Measurements from ENCODE around the gene IFI30. TPM values are rescaled to one million over a fixed set of nuclear protein-coding genes. Genes with fewer than 3 reads are reported as not detected.
A peak's percentile ranks its signal among the peaks of the same experiment; 100 is the strongest.

Gene IFI30
- polyA plus RNA-seq, 4 donors, result 5.6 to 18.0 (median 12.1) TPM

DNA sequence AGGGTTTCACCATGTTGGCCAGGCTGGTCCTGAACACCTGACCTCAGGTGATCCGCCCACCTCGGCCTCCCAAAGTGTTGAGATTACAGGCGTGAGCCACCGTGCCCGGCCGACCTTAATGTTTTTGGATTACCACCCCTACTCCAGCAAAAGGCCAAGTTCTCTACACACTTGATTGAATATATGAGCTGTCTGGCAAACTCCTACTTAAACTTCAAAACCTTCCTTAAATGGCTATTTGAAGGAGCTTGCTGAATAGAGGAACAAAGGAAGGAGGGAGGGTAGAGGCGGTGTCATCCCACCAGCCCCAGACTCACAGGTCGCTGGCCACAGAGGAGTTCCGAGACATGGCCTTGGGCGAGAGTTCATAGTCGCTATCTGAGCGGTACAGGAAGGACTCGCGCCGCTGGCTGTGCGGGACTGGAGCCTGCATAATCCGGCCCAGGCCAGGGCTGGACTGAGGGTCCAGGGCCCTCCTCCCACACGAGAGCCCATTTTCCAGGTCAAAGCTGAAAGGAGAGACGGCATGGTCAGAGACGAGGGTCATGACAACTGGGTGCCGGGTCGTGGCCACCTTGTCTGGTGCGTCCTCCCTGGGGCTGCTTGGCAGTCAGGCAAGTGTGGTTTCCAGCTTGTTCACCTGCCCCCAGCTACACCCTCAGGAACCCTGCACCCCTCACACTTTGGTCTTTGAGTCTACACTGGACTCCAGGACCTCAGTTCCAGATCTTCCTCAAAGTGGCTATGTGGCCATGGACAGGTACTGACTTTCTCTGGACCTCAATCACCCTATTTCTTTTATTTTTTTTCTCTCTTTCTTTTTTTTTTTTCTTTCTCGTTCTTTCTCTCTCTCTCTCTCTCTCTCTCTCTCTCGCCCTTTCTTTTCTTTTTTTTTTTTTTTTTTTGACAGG, 48.5 kb downstream of the IFI30 start:
- no peak for DNase-seq (ENCODE audit: low read depth in 4 of 4, low spot score in 3 of 4)

DNA sequence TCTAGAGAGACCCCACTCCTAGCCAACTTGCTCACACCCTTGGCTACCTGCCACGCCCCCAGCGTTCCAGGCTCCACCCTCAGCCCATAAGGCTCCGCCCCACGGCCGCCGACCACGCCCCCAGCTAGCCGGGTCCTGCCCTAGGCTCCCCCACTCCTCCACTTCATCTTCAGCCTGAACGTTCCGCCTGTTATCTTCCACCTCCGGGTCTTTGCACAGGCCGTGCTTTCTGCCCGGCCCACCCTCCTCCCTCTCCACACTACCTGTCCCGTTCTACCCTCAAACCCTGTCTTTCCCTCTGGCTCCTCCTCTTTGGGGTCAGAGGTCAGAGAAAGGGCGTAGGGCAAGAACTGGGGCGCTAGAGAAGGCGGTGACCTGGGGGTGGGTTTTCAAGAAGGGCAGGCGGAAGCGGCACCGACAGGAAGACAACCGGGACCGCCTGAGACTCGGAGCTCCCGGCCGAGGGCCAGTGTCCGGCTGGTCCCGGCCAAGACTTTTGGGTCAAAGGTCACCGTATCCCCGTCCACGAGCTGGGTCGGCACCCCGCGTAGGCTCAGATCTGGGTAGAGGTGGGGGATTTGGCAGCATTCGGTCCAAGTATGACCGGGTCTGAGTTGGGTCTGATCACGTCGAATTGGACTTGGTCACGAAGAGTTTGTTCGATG, 50.4 kb downstream of the IFI30 start:
- no peak for DNase-seq (ENCODE audit: low read depth in 4 of 4, low spot score in 3 of 4)

DNA sequence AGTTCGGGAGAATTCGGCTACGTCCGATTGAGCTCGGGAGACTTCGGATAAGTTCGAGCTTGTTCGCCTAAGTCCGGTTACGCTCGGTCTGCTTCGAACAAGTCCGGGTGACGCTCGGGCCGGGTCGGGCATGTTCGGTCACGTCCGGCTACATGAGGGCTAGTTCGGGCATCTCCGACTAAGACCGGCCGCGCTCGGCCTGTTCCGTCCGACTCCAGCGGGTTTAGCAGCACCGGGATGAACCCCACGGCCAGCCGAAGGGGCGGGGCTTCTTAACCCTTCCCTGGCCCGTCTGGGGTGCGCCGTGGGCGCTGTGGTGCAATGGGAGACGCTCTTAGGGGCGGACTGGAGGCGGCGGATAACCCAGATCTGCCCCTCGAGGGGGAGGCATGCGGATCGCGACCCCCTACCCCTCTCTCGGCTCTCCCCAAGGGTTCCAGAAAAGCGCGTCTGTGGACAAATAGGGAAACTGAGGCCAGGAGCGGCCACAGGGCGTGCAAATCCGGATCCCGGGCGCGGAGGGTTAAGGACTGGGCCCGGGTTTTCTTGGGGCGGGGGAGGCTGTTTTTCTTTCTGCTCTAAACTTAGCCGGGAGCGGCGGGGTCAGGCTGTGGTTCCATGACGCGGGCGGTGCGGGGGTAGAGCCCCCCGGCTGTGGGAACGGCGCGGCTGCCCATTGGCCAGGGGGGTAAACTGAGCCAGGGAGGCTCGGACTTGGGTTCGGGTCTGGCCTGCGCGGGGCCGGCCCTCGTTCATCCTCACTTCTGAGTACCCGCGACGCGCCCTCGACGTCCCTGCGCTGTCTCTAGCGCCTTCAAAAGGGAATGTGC, 51.1 kb downstream of the IFI30 start:
- peak; percentile 89 to 93 (median 92) for DNase-seq (ENCODE audit: low read depth in 4 of 4, low spot score in 3 of 4)

DNA sequence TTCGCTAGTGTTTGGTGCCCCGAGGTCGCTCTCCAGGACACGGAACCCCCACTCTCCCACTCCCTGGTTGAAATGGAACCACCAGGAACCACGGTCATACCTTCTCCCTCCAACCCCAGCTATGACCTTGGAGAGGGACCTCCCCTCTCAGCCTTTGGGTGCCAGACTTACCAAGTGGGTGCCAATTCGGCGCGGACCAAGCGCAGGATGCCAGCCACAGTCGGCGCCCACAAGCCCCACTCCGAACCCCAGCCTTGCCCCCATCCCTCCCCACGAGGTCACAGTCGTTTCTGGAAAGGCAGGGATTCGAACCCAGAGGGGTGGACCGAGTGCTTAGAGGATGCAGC, 51.7 kb downstream of the IFI30 start:
- no peak for DNase-seq (ENCODE audit: low read depth in 4 of 4, low spot score in 3 of 4)

DNA sequence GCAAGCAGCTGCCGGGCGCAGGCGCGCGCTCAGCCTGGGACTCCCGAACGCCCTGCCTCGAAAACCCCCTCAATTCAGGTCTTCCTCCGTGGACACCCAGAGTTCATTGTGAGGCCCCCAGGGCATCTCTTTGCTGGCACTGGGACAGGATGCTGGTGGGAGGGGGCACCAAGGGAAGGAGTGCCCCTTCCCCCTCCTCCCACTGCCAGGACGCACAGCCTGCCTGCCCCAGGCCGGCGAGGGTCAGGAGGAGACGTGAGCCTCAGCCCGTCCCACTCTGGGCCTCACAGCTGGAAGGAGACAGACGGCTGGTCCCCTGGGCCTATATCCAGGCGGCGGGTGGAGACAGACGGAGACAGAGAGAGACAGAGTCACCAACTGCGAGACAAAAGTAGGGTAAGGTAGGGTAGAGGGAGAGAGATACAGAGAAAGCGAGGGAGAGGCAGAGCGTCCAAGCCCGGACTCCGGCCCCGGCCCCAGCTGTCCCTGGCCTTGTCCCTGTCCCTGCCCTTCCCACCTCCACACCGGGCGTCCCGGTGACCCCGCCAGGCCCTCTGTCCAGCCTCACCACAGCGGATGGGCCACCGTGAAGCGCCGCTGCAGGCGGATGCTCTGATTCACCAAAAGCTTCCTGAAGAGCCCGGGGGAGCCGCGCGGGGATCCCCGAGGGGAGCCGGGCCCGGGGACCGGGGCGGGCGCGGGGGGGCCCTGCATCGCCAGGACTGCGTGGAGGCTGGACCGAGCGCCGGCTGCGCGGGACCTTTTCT, 52.3 kb downstream of the IFI30 start, which contains the start of gene PDE4C:
PDE4C (minus strand) TSS at position 737 of the 767 bp plus-strand sequence; CDS start at position 714, 23 bp downstream.
- no peak for DNase-seq (ENCODE audit: low read depth in 4 of 4, low spot score in 3 of 4)

DNA sequence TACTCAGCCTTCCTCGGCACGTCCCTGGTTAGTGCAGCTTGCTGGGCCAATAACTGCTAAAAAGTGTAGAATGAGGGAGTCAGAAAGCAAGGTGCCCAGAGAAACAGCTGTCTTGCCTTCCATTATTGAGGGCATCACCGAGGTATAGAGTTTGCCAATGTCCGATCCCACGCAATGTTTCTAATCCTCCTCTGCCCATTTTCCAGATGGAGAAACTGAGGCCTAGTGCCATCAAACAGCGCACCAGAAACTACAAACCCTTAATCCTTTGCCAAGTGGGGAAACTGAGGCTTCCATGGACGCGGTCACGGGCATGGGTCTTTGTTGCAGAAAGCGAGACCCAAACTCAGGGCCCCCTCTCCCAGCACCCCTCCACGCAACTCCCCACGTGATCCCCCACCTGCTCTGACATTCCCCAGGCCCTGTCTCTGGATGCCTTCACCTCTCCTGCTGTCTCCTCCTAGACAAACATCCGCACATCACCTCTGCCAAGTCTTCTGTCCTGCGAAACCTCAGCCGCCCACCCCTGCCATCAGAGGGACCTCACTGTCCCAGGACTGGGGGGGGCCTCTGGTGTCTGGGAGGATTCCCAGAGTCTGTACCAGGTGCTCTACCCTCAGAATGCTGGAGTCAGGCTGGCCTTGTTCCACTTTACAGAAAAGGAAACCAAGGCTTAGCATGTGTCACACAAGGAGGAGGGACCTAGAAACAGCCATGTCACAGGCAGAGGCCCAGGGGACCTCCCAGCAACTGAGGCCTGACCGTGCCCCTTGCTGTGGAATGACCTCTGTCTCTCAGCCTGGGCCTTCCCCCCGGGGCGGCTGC, 53.6 kb downstream of the IFI30 start:
- no peak for DNase-seq (ENCODE audit: low read depth in 4 of 4, low spot score in 3 of 4)

Other genes with a start within 250 kb of the IFI30 start
- 10 to 100 TPM; 42.7 to 85.4 (median 54.5) TPM for gene CCDC124, start 240.8 kb upstream of the IFI30 start, polyA plus RNA-seq (ENCODE audit: insufficient read length in 4 of 4)
- gene KCNN1, start 206.7 kb upstream of the IFI30 start, polyA plus RNA-seq (ENCODE audit: insufficient read length in 4 of 4), result 1 to 10 TPM; 3.6 to 7.3 (median 5.4) TPM
- gene ARRDC2, start 165.6 kb upstream of the IFI30 start, polyA plus RNA-seq (ENCODE audit: insufficient read length in 4 of 4), result 1 to 10 TPM; 3.8 to 5.5 (median 4.8) TPM
- under 1 TPM; 0.09 to 0.47 (median 0.24) TPM for gene IL12RB1, start 86.9 kb upstream of the IFI30 start, polyA plus RNA-seq (ENCODE audit: insufficient read length in 4 of 4)
- gene MAST3, start 76.0 kb upstream of the IFI30 start, polyA plus RNA-seq (ENCODE audit: insufficient read length in 4 of 4), result 1 to 10 TPM; 4.2 to 8.3 (median 4.9) TPM
- gene PIK3R2, start 20.6 kb upstream of the IFI30 start, polyA plus RNA-seq (ENCODE audit: insufficient read length in 4 of 4), result 10 to 100 TPM; 23.8 to 33.9 (median 29.9) TPM
- gene MPV17L2, start 19.4 kb downstream of the IFI30 start, polyA plus RNA-seq (ENCODE audit: insufficient read length in 4 of 4), result 10 to 100 TPM in 1 of 4 donors, 1 to 10 TPM in 3; 5.3 to 11.2 (median 9.2) TPM
- gene RAB3A, start 30.2 kb downstream of the IFI30 start, polyA plus RNA-seq (ENCODE audit: insufficient read length in 4 of 4), result 1 to 10 TPM; 4.6 to 5.3 (median 5.0) TPM
- 1 to 10 TPM in 1 of 4 donors, under 1 TPM in 3; 0.25 to 1.4 (median 0.68) TPM for gene PDE4C, start 52.6 kb downstream of the IFI30 start, polyA plus RNA-seq (ENCODE audit: insufficient read length in 4 of 4)
- gene IQCN, start 100.6 kb downstream of the IFI30 start, polyA plus RNA-seq (ENCODE audit: insufficient read length in 4 of 4), result 10 to 100 TPM in 1 of 4 donors, 1 to 10 TPM in 3; 5.0 to 13.4 (median 6.7) TPM
- 100 to 1,000 TPM in 2 of 4 donors, 10 to 100 TPM in 2; 57.4 to 363 (median 84.8) TPM for gene JUND, start 107.8 kb downstream of the IFI30 start, polyA plus RNA-seq (ENCODE audit: insufficient read length in 4 of 4)
- 100 to 1,000 TPM in 1 of 4 donors, 10 to 100 TPM in 3; 58.7 to 105 (median 86.2) TPM for gene LSM4, start 149.3 kb downstream of the IFI30 start, polyA plus RNA-seq (ENCODE audit: insufficient read length in 4 of 4)
- gene PGPEP1, start 166.8 kb downstream of the IFI30 start, polyA plus RNA-seq (ENCODE audit: insufficient read length in 4 of 4), result 10 to 100 TPM; 15.5 to 26.2 (median 25.8) TPM
- gene GDF15, start 212.3 kb downstream of the IFI30 start, polyA plus RNA-seq (ENCODE audit: insufficient read length in 4 of 4), result 10 to 100 TPM in 2 of 4 donors, 1 to 10 TPM in 2; 1.1 to 23.7 (median 7.6) TPM
- gene LRRC25, start 223.8 kb downstream of the IFI30 start, polyA plus RNA-seq (ENCODE audit: insufficient read length in 4 of 4), result 1 to 10 TPM in 2 of 4 donors, under 1 TPM in 2; 0.78 to 1.6 (median 1.1) TPM
- 100 to 1,000 TPM in 1 of 4 donors, 10 to 100 TPM in 3; 68.0 to 128 (median 79.4) TPM for gene SSBP4, start 245.6 kb downstream of the IFI30 start, polyA plus RNA-seq (ENCODE audit: insufficient read length in 4 of 4)

Data from left renal pelvis (tissue), 4 donors.